HEK293 (cell line): ENCODE measurements around the gene COX10.

ENCODE experiments used
- CTCF ChIA-PET: fragments of 350-600 bp; formaldehyde crosslinking; extraction: SDS; loops from one replicate; lab custom pipeline; 2021; ENCODE audit warnings: antibody characterized with exemption; lab: Yijun Ruan, JAX
- POLR2A ChIA-PET: fragments of 300-600 bp; formaldehyde crosslinking; extraction: SDS; loops from one replicate; lab custom pipeline; 2020; ENCODE audit warnings: antibody characterized with exemption, inconsistent platforms; lab: Yijun Ruan, JAX
- H3K27ac ChIP-seq: fragments of 200-500 bp; sonication (Bioruptor generic); 2 replicates; pipeline ENCODE4 v1.5.1; 2014; ENCODE audit warnings: low read depth, low read length, control low read depth, inconsistent platforms; ENCODE audit errors: extremely low read depth
- H3K36me3 ChIP-seq, 2 experiments: fragments of 200-500 bp in 1 of 2; sonication (Bioruptor generic) in 1 of 2; 1 replicate in 1 of 2; 2 replicates in 1 of 2; pipeline ENCODE4 v1.5.1; 2014 to 2017; ENCODE audit warnings: inconsistent platforms in 2 of 2, low read length in 2 of 2; ENCODE audit not compliant: control insufficient read depth in 2 of 2, insufficient read depth in 1 of 2
- H3K4me1 ChIP-seq: fragments of 200-500 bp; sonication (Bioruptor generic); 2 replicates; pipeline ENCODE4 v1.5.1; 2014; ENCODE audit warnings: mild to moderate bottlenecking, low read length, inconsistent platforms; ENCODE audit not compliant: control insufficient read depth, insufficient read depth
- H3K4me3 ChIP-seq: 2 replicates; pipeline ENCODE4 v1.5.1; 2011; ENCODE audit warnings: low read depth, mild to moderate bottlenecking, control low read depth, low read length, moderate library complexity
- H3K9me3 ChIP-seq: fragments of 200-500 bp; sonication (Bioruptor generic); 2 replicates; pipeline ENCODE4 v1.5.1; 2014; ENCODE audit warnings: low read depth, low read length, inconsistent platforms; ENCODE audit not compliant: control insufficient read depth, insufficient read depth
- BCL6B ChIP-seq: fragments of 450-650 bp; formaldehyde crosslinking; IDR thresholded peaks from 2 replicates; pipeline ENCODE4 v1.5.1; 2017; ENCODE audit warnings: missing biosample characterization, missing genetic modification characterization
- GLIS2 ChIP-seq: fragments of 450-650 bp; formaldehyde crosslinking; IDR thresholded peaks from 2 replicates; pipeline ENCODE4 v1.5.1; 2016; ENCODE audit warnings: missing biosample characterization, missing genetic modification characterization
- KLF17 ChIP-seq: fragments of 450-650 bp; formaldehyde crosslinking; IDR thresholded peaks from 2 replicates; pipeline ENCODE4 v1.5.1; 2016; ENCODE audit warnings: missing biosample characterization, missing genetic modification characterization
- MZF1 ChIP-seq: fragments of 450-650 bp; formaldehyde crosslinking; IDR thresholded peaks from 2 replicates; pipeline ENCODE4 v1.5.1; 2017; ENCODE audit warnings: missing biosample characterization, missing genetic modification characterization, borderline replicate concordance
- PBX3 ChIP-seq: sonication (generic); formaldehyde crosslinking; IDR thresholded peaks from 2 replicates; pipeline ENCODE4 v1.8.1; 2022; ENCODE audit warnings: mild to moderate bottlenecking, moderate library complexity, missing genetic modification reagents
- PRDM4 ChIP-seq: fragments of 450-650 bp; formaldehyde crosslinking; IDR thresholded peaks from 2 replicates; pipeline ENCODE4 v1.5.1; 2017; ENCODE audit warnings: missing biosample characterization, missing genetic modification characterization
- ZBTB11 ChIP-seq: fragments of 450-650 bp; formaldehyde crosslinking; conservative IDR thresholded peaks from 2 replicates; pipeline ENCODE4 v1.5.1; 2016; ENCODE audit warnings: low read depth, missing biosample characterization, missing genetic modification characterization
- ZNF114 ChIP-seq: fragments of 450-650 bp; formaldehyde crosslinking; IDR thresholded peaks from 2 replicates; pipeline ENCODE4 v1.5.0; 2017; ENCODE audit warnings: missing biosample characterization, missing genetic modification characterization
- ZNF221 ChIP-seq: fragments of 450-650 bp; formaldehyde crosslinking; IDR thresholded peaks from 2 replicates; pipeline ENCODE4 v1.5.1; 2017; ENCODE audit warnings: missing biosample characterization, missing genetic modification characterization, borderline replicate concordance
- ZNF311 ChIP-seq: fragments of 450-650 bp; formaldehyde crosslinking; IDR thresholded peaks from 2 replicates; pipeline ENCODE4 v1.5.1; 2017; ENCODE audit warnings: missing biosample characterization, missing genetic modification characterization, borderline replicate concordance
- ZNF354C ChIP-seq: fragments of 450-650 bp; formaldehyde crosslinking; IDR thresholded peaks from 2 replicates; pipeline ENCODE4 v1.5.1; 2016; ENCODE audit warnings: missing biosample characterization, missing genetic modification characterization, low read depth, borderline replicate concordance
- ZNF394 ChIP-seq: fragments of 450-650 bp; formaldehyde crosslinking; IDR thresholded peaks from 2 replicates; pipeline ENCODE4 v1.5.1; 2016; ENCODE audit warnings: missing biosample characterization, missing genetic modification characterization, mild to moderate bottlenecking, moderate library complexity, borderline replicate concordance
- ZNF521 ChIP-seq: fragments of 450-650 bp; formaldehyde crosslinking; IDR thresholded peaks from 2 replicates; pipeline ENCODE4 v1.5.1; 2017; ENCODE audit warnings: missing biosample characterization, mild to moderate bottlenecking, missing genetic modification characterization
- ZNF624 ChIP-seq: fragments of 450-650 bp; formaldehyde crosslinking; IDR thresholded peaks from 2 replicates; pipeline ENCODE4 v1.5.1; 2017; ENCODE audit warnings: missing biosample characterization, missing genetic modification characterization
- ZNF777 ChIP-seq: fragments of 450-650 bp; formaldehyde crosslinking; IDR thresholded peaks from 2 replicates; pipeline ENCODE4 v1.5.1; 2017; ENCODE audit warnings: missing biosample characterization, missing genetic modification characterization, borderline replicate concordance
- ZNF785 ChIP-seq: fragments of 450-650 bp; formaldehyde crosslinking; IDR thresholded peaks from 2 replicates; pipeline ENCODE4 v1.5.1; 2016; ENCODE audit warnings: missing biosample characterization, missing genetic modification characterization

The COX10 gene

GRCh38 chr17:14067347-14067746 lies 2.0 kb upstream of the COX10 start:
- H3K9me3 ChIP-seq = peaks cover 4% of the 10 kb centered on the region; the same call in 1 of the 2 replicates
- H3K4me1 ChIP-seq = peaks cover 7% of the 10 kb centered on the region
- TF ChIP-seq ZNF521 (no peak), ZNF354C (tag by site-specific recombination) (no peak), ZNF311 (tag by site-specific recombination) (no peak), ZNF785 (no peak), PBX3 (no peak), ZNF394 (tag by site-specific recombination) (no peak), ZNF221 (tag by site-specific recombination) (no peak), ZNF624 (tag by site-specific recombination) (no peak), MZF1 (tag by site-specific recombination) (no peak), ZNF114 (tag by site-specific recombination) (no peak), ZNF777 (no peak), ZBTB11 (tag by site-specific recombination) (no peak), KLF17 (tag by site-specific recombination) (no peak), BCL6B (tag by site-specific recombination) (no peak), PRDM4 (tag by site-specific recombination) (no peak), GLIS2 (tag by site-specific recombination) (no peak)
- ChIA-PET CTCF (interaction anchor here (0.6 to 0.9 kb wide), 2 partner anchors 374 to 1037 kb away, joined by 3 read pairs; no protein-coding TSS in a partner anchor), POLR2A (no interaction called here)
- H3K4me3 ChIP-seq = no peak overlapping the region
- no peak overlapping the region for H3K27ac ChIP-seq
- H3K36me3 ChIP-seq = peaks cover 19 to 25% of the 10 kb centered on the region in 2 experiments
